Nephron progenitor cell (in vitro differentiated cells): ENCODE measurements around the gene ADNP2.
A peak's percentile ranks its signal among the peaks of the same experiment; 100 is the strongest.

Source experiments
- DNase-seq: peaks from one replicate; pipeline ENCODE4 v3.0.0; 2021
- H3K27ac Mint-ChIP-seq: 2 replicates; pipeline ENCODE4 v1.8.0; 2021; ENCODE audit warnings: mild to moderate bottlenecking, moderate library complexity, mixed read lengths
- H3K27me3 Mint-ChIP-seq: 2 replicates; pipeline ENCODE4 v1.8.0; 2021; ENCODE audit warnings: mild to moderate bottlenecking, low read depth, mixed read lengths; ENCODE audit not compliant: poor library complexity
- H3K36me3 Mint-ChIP-seq: 2 replicates; pipeline ENCODE4 v1.8.0; 2021; ENCODE audit warnings: low read depth, mixed read lengths
- H3K4me1 Mint-ChIP-seq: 2 replicates; pipeline ENCODE4 v1.8.0; 2021; ENCODE audit warnings: mixed read lengths
- H3K4me3 Mint-ChIP-seq: 2 replicates; pipeline ENCODE4 v1.8.0; 2021; ENCODE audit warnings: mild to moderate bottlenecking, moderate library complexity, mixed read lengths
- H3K9me3 Mint-ChIP-seq: 2 replicates; pipeline ENCODE4 v1.8.0; 2021; ENCODE audit warnings: mild to moderate bottlenecking, moderate library complexity, mixed read lengths
- TF ChIP-seq, protein P1 (sequence below): fragments of 200-600 bp; sonication (generic); IDR thresholded peaks from 2 replicates; pipeline ENCODE4 v1.5.0; 2021; ENCODE audit warnings: antibody characterized with exemption

ADNP2 gene

DNA sequence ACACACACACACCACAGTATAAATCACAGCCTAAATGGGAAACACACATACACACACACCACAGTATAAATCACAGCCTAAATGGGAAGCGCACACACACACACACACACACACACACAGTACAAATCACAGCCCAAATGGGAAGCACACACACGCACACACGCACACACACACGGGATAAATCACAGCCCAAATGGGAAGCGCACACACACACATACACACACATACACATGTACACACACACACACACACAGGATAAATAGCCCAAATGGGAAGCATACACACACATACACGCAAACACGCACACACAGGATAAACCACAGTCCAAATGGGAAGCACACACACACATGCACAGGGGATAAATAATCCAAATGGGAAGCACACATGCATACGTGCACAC is 68.1 kb downstream of the ADNP2 start:
- Mint-ChIP-seq H3K9me3 (no peaks in the 10 kb centered on the region), H3K27me3 (no peaks in the 10 kb centered on the region), H3K4me3 (no peak overlapping the region), H3K36me3 (peaks cover 10% of the 10 kb centered on the region), H3K27ac (peak overlapping the region; percentile 38), H3K4me1 (peaks cover 26% of the 10 kb centered on the region)
- DNase-seq, result no peak
- TF ChIP-seq, protein P1, sequence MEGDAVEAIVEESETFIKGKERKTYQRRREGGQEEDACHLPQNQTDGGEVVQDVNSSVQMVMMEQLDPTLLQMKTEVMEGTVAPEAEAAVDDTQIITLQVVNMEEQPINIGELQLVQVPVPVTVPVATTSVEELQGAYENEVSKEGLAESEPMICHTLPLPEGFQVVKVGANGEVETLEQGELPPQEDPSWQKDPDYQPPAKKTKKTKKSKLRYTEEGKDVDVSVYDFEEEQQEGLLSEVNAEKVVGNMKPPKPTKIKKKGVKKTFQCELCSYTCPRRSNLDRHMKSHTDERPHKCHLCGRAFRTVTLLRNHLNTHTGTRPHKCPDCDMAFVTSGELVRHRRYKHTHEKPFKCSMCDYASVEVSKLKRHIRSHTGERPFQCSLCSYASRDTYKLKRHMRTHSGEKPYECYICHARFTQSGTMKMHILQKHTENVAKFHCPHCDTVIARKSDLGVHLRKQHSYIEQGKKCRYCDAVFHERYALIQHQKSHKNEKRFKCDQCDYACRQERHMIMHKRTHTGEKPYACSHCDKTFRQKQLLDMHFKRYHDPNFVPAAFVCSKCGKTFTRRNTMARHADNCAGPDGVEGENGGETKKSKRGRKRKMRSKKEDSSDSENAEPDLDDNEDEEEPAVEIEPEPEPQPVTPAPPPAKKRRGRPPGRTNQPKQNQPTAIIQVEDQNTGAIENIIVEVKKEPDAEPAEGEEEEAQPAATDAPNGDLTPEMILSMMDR, result no peak

DNA sequence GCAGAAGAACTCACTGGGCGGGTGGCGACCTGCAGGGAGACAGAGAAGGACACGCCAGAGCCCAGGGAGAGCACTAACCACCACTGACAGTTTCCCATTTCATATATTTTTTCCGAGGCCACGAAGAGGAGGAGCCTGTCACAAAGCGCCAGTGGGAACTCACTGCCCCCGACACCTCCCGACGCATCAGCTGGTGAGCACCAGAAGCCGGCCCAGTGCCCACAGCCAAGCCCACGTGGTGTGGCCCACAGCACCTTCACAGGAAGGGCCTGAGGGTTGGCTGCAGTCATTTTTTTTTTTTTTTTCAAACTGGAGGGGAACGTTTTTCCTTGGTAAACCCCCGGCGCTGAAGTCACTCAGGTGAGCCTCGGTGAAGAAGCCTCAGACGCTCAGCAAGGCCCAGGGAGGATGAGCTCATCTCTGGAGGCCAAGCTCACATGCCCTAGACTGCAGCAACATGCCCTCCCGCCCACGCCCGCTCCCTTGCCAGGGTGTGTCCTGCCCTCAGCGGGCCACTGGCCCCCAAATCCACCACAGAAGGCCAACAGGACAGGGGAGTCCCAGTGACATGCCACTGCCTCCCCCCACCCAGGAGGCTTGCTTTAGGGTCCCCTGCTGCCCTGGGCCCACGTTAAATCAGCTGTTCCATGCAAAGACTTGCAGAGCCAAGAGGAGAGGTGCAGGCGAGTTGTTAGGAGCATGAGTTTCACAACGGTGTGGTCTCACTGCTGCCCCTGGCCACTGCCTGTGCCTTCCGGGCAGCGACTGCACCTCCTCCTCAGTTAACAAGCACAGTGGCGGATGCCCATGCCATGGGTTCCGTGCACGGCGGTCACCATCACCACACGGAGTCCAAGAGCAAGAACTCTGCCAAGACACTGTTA is 70.1 kb downstream of the ADNP2 start:
- Mint-ChIP-seq H3K27me3 (no peaks in the 10 kb centered on the region), H3K36me3 (peaks cover 10% of the 10 kb centered on the region), H3K4me1 (peaks cover 39% of the 10 kb centered on the region), H3K9me3 (no peaks in the 10 kb centered on the region), H3K27ac (peak overlapping the region; percentile 73), H3K4me3 (no peak overlapping the region)
- TF ChIP-seq, protein P1, result no peak
- no peak for DNase-seq

DNA sequence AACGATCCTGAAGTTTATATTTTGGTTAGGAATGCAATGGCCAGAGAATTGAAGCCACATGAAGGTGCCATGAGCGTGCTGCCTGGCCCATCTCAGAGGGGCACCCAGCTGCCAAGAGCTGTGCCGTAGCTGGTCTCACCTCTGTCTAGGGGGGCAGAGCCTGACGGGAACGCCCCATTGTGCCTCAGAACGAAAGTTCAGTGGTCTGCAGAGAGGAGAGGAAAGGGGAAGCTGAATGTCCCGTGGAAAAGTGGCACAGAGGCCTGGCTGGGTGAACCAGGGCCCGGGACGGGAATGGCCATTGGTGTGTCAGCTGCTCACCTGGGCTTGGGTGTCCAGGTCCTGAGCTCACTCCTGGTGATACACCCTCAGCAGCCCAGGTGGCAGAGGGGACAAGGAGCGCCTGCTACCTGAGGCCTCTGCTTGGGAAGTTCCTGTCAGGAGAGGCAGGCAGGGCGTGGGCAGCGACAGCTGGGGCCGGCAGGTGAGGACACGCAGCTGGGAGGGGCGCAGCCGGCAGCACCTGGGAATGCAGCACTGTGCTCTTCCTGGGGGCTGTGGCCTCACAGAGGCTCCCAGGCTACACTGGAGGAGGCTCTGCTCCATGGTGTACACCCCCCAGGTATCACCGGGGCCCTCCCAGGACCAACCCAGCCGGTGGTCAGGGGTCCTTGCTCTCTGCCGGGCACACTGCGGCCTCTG is 70.9 kb downstream of the ADNP2 start:
- peaks cover 7% of the 10 kb centered on the region for H3K36me3 Mint-ChIP-seq
- no peak for DNase-seq
- TF ChIP-seq, protein P1, result no peak
- H3K27ac Mint-ChIP-seq, result peak overlapping the region; percentile 73
- H3K4me1 Mint-ChIP-seq, result peaks cover 41% of the 10 kb centered on the region
- H3K4me3 Mint-ChIP-seq, result no peak overlapping the region
- peaks cover 2% of the 10 kb centered on the region for H3K27me3 Mint-ChIP-seq
- H3K9me3 Mint-ChIP-seq, result no peaks in the 10 kb centered on the region

DNA sequence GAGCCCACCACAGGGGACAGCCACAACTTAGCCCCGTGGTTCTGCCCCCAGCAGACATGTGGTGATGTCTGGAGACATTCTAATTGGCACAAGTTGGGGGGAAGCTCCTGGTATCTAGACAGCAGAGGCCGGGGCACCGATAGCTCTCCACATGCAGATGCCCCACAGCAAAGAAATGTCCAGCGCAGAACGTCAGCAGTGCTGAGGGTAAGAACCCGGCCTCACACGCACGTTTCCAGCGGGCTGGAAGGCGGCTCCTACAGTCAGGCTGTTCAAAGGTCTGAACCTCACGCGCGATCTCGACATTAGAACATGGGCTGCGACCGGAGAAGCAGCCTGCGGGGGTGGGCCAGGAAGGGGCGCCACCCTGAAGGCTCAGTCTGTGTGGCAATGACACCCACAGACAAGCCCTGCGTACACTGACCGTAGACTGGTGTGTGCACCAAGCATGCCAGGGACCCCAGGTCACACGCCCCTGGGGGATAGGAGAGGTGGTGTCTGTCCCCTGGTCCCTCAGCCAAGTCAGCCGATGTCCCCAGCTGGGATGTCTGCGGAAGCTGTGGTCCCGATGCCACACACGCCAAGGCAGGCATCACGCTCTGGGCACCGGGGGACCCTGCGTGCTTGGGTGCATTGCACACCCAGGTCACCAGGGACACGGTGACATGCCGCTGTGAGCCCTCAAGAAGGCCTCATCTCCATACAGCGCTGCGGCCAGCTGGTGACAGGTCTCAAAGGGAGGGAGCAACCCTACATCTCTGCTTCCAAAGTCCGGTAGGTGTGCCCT is 71.9 kb downstream of the ADNP2 start:
- Mint-ChIP-seq H3K36me3 (no peaks in the 10 kb centered on the region), H3K4me3 (no peak overlapping the region), H3K9me3 (no peaks in the 10 kb centered on the region), H3K4me1 (peaks cover 33% of the 10 kb centered on the region), H3K27ac (no peak overlapping the region), H3K27me3 (peaks cover 2% of the 10 kb centered on the region)
- DNase-seq, result no peak
- TF ChIP-seq, protein P1, result no peak

DNA sequence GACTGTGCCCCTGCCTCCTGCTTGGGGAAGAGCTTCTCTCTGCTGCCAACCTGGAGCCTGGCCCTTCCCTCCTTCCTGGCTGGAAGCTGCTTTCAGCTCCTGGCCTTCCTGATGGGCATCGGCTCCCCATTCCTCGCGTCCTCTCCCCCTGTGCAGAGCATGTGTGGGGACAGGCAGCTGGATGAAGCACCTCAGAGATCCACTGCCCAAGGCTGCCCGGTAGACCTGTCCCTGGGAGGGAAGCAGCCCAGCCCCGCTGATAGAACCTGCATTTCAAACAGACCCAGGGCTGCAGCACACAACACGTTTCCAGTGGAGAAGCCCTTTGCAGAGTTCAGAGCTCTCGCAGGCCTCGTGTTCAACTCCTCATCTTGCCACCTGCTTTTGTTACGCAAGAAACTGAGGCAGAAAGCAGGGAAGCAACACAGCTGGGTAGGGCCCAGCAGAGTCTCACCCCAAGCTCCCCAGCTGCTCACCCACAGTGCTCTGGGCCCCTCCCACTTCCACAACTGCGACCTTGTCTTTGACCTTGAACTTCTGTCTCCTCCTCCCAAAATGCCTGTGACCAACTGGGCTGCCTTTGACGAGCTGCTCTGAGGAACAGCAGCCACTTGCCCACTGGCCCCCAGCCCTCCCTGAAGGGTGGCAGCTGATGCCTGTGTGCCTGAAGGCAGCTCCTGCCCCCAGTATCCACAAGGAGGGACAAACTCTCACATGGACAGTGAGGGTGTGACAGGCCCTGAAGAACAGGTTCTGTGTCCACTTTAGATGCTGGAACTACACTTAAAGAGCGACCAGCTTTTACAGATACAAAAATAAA is 72.8 kb downstream of the ADNP2 start:
- Mint-ChIP-seq H3K4me3 (no peak overlapping the region), H3K27ac (peak overlapping the region; percentile 91), H3K36me3 (no peaks in the 10 kb centered on the region), H3K27me3 (peaks cover 2% of the 10 kb centered on the region), H3K4me1 (peaks cover 24% of the 10 kb centered on the region), H3K9me3 (no peaks in the 10 kb centered on the region)
- TF ChIP-seq, protein P1, result no peak
- DNase-seq, result no peak
